IPS-11a (cell line): Measurements from ENCODE around the gene SUN2.
A peak's percentile ranks its signal among the peaks of the same experiment; 100 is the strongest.

ENCODE experiments used
- H3K4me3 ChIP-seq: one replicate; pipeline ENCODE4 v1.5.1; 2013; ENCODE audit warnings: low read depth, low read length, control low read depth

SUN2 gene

GRCh38 chr22:38699784-38700183 is 56.0 kb downstream of the SUN2 start:
- peak overlapping the region; percentile 83 for H3K4me3 ChIP-seq

GRCh38 chr22:38699143-38699542 is 56.7 kb downstream of the SUN2 start:
- H3K4me3 ChIP-seq, result peak overlapping the region; percentile 83

- no peak overlapping the region for H3K4me3 ChIP-seq
Measured at GRCh38 chr22:38698407-38699094, 57.2 kb downstream of the SUN2 start.

- H3K4me3 ChIP-seq, result no peak overlapping the region
Measured at GRCh38 chr22:38697425-38698089, 58.2 kb downstream of the SUN2 start.

- no peak overlapping the region for H3K4me3 ChIP-seq
Measured at GRCh38 chr22:38696606-38697424, 59.0 kb downstream of the SUN2 start.

- H3K4me3 ChIP-seq, result no peak overlapping the region
Measured at GRCh38 chr22:38694940-38695339, 60.9 kb downstream of the SUN2 start.

- H3K4me3 ChIP-seq, result no peak overlapping the region
Measured at GRCh38 chr22:38694049-38694448, 61.7 kb downstream of the SUN2 start.

- no peak overlapping the region for H3K4me3 ChIP-seq
Measured at GRCh38 chr22:38689651-38690050, 66.1 kb downstream of the SUN2 start.

GRCh38 chr22:38685761-38686160 is 70.0 kb downstream of the SUN2 start:
- H3K4me3 ChIP-seq, result no peak overlapping the region

- H3K4me3 ChIP-seq, result no peak overlapping the region
Measured at GRCh38 chr22:38684895-38685294, 70.9 kb downstream of the SUN2 start.
